ENCODE measurements around the gene PTPRN.

PTPRN gene

GRCh38 chr2:219350710-219351221, 41.6 kb upstream of the PTPRN start:
- peak; percentile 82 for DNase-seq (ENCODE audit: low read depth)
- no peak for TF ChIP-seq CTCF (conservative IDR thresholded peaks at IDR 0.05; ENCODE audit: low read length)
- H3K4me3 ChIP-seq (ENCODE audit: low read length): no peak overlapping the region

GRCh38 chr2:219350215-219350614, 41.0 kb upstream of the PTPRN start:
- DNase-seq (ENCODE audit: low read depth): no peak
- TF ChIP-seq CTCF (conservative IDR thresholded peaks at IDR 0.05; ENCODE audit: low read length): no peak
- no peak overlapping the region for H3K4me3 ChIP-seq (ENCODE audit: low read length)

GRCh38 chr2:219344751-219345430, 35.7 kb upstream of the PTPRN start:
- DNase-seq (ENCODE audit: low read depth): peak; percentile 37
- no peak for TF ChIP-seq CTCF (conservative IDR thresholded peaks at IDR 0.05; ENCODE audit: low read length)

GRCh38 chr2:219335373-219335786, 26.2 kb upstream of the PTPRN start:
- H3K4me3 ChIP-seq (ENCODE audit: low read length): no peak overlapping the region
- no peak for TF ChIP-seq CTCF (conservative IDR thresholded peaks at IDR 0.05; ENCODE audit: low read length)
- no peak for DNase-seq (ENCODE audit: low read depth)

More at GRCh38 chr2:219344751-219345430, 35.7 kb upstream of the PTPRN start:
- H3K4me3 ChIP-seq (ENCODE audit: low read length): no peak overlapping the region

- no peak for DNase-seq (ENCODE audit: low read depth)
- TF ChIP-seq CTCF (conservative IDR thresholded peaks at IDR 0.05; ENCODE audit: low read length): no peak
- H3K4me3 ChIP-seq (ENCODE audit: low read length): no peak overlapping the region
Observed at GRCh38 chr2:219334076-219334475, 24.9 kb upstream of the PTPRN start.

GRCh38 chr2:219332542-219332941, 23.3 kb upstream of the PTPRN start, which contains the start of gene RESP18:
Gene RESP18 (minus strand): TSS chr2:219332744.
- DNase-seq (ENCODE audit: low read depth): no peak

More at GRCh38 chr2:219332542-219332941, 23.3 kb upstream of the PTPRN start, which contains the start of gene RESP18:
- no peak within 1 kb of the TSS for H3K4me3 ChIP-seq (ENCODE audit: low read length)
- no peak for TF ChIP-seq CTCF (conservative IDR thresholded peaks at IDR 0.05; ENCODE audit: low read length)

Measured in AG10803 (cell line).